ENCODE data around the gene IL1RN.

Gene IL1RN

GRCh38 chr2:113133704-113134598, 6.6 kb downstream of the IL1RN start:
- no peak for DNase-seq (ENCODE audit: low read depth)
- H3K4me3 ChIP-seq (ENCODE audit: control insufficient read depth, low read depth, low read length) = no peak overlapping the region
- TF ChIP-seq CTCF (conservative IDR thresholded peaks at IDR 0.05; ENCODE audit: control insufficient read depth, insufficient read depth, low read depth, low read length) = no peak

GRCh38 chr2:113134717-113135116, 7.3 kb downstream of the IL1RN start:
- no peak for DNase-seq (ENCODE audit: low read depth)
- no peak overlapping the region for H3K4me3 ChIP-seq (ENCODE audit: control insufficient read depth, low read depth, low read length)
- no peak for TF ChIP-seq CTCF (conservative IDR thresholded peaks at IDR 0.05; ENCODE audit: control insufficient read depth, insufficient read depth, low read depth, low read length)

- no peak overlapping the region for H3K4me3 ChIP-seq (ENCODE audit: control insufficient read depth, low read depth, low read length)
- no peak for DNase-seq (ENCODE audit: low read depth)
- no peak for TF ChIP-seq CTCF (conservative IDR thresholded peaks at IDR 0.05; ENCODE audit: control insufficient read depth, insufficient read depth, low read depth, low read length)
Measured at GRCh38 chr2:113135317-113135716, 7.9 kb downstream of the IL1RN start.

- H3K4me3 ChIP-seq (ENCODE audit: control insufficient read depth, low read depth, low read length) = no peak overlapping the region
- peak; percentile 50 for DNase-seq (ENCODE audit: low read depth)
- peak; percentile 67 for TF ChIP-seq CTCF (conservative IDR thresholded peaks at IDR 0.05; ENCODE audit: control insufficient read depth, insufficient read depth, low read depth, low read length)
Measured at GRCh38 chr2:113136828-113137775, 9.7 kb downstream of the IL1RN start.

- H3K4me3 ChIP-seq (ENCODE audit: control insufficient read depth, low read depth, low read length) = no peak overlapping the region
- no peak for DNase-seq (ENCODE audit: low read depth)
- TF ChIP-seq CTCF (conservative IDR thresholded peaks at IDR 0.05; ENCODE audit: control insufficient read depth, insufficient read depth, low read depth, low read length) = no peak
Measured at GRCh38 chr2:113137827-113138226, 10.4 kb downstream of the IL1RN start.

GRCh38 chr2:113138428-113139322, 11.3 kb downstream of the IL1RN start:
- no peak overlapping the region for H3K4me3 ChIP-seq (ENCODE audit: control insufficient read depth, low read depth, low read length)
- TF ChIP-seq CTCF (conservative IDR thresholded peaks at IDR 0.05; ENCODE audit: control insufficient read depth, insufficient read depth, low read depth, low read length) = peak; percentile 77
- peak; percentile 71 for DNase-seq (ENCODE audit: low read depth)
